GM21367 (cell line): Measurements from ENCODE around the gene DACH1.

ENCODE experiments used
- ATAC-seq: cut with Tn5 transposase; IDR thresholded peaks from one replicate; pipeline ENCODE4 v1.9.1; 2021; ENCODE audit not compliant: unreplicated experiment

DACH1 gene

GRCh38 chr13:71593566-71593965 is 273.4 kb downstream of the DACH1 start:
- no peak for ATAC-seq

- no peak for ATAC-seq
Observed at GRCh38 chr13:71591374-71591773, 275.6 kb downstream of the DACH1 start.

- no peak for ATAC-seq
Observed at GRCh38 chr13:71590654-71591148, 276.3 kb downstream of the DACH1 start.

- no peak for ATAC-seq
Observed at GRCh38 chr13:71589032-71589431, 278.0 kb downstream of the DACH1 start.

- ATAC-seq, result no peak
Observed at GRCh38 chr13:71587817-71588216, 279.2 kb downstream of the DACH1 start.

GRCh38 chr13:71587193-71587592 is 279.8 kb downstream of the DACH1 start:
- no peak for ATAC-seq

- ATAC-seq, result no peak
Observed at GRCh38 chr13:71583581-71583980, 283.4 kb downstream of the DACH1 start.

GRCh38 chr13:71580614-71581013 is 286.4 kb downstream of the DACH1 start:
- no peak for ATAC-seq

GRCh38 chr13:71578048-71578447 is 289.0 kb downstream of the DACH1 start:
- no peak for ATAC-seq

GRCh38 chr13:71577127-71577526 is 289.9 kb downstream of the DACH1 start:
- no peak for ATAC-seq

- ATAC-seq, result no peak
Observed at GRCh38 chr13:71576571-71576970, 290.4 kb downstream of the DACH1 start.

GRCh38 chr13:71546881-71547280 is 320.1 kb downstream of the DACH1 start:
- no peak for ATAC-seq

GRCh38 chr13:71540098-71540497 is 326.9 kb downstream of the DACH1 start:
- ATAC-seq, result no peak

GRCh38 chr13:71536201-71536600 is 330.8 kb downstream of the DACH1 start:
- ATAC-seq, result no peak

- ATAC-seq, result no peak
Observed at GRCh38 chr13:71524613-71525304, 342.2 kb downstream of the DACH1 start.

- ATAC-seq, result no peak
Observed at GRCh38 chr13:71524245-71524612, 342.8 kb downstream of the DACH1 start.

GRCh38 chr13:71522941-71523526 is 344.0 kb downstream of the DACH1 start:
- ATAC-seq, result no peak

GRCh38 chr13:71517004-71517403 is 350.0 kb downstream of the DACH1 start:
- no peak for ATAC-seq

- no peak for ATAC-seq
Observed at GRCh38 chr13:71516521-71516920, 350.5 kb downstream of the DACH1 start.

GRCh38 chr13:71515744-71516038 is 351.3 kb downstream of the DACH1 start:
- ATAC-seq, result no peak

GRCh38 chr13:71514900-71515743 is 351.9 kb downstream of the DACH1 start:
- no peak for ATAC-seq

- no peak for ATAC-seq
Observed at GRCh38 chr13:71513411-71514033, 353.5 kb downstream of the DACH1 start.
